Measurements from ENCODE around the gene CD248.

The CD248 gene

DNA sequence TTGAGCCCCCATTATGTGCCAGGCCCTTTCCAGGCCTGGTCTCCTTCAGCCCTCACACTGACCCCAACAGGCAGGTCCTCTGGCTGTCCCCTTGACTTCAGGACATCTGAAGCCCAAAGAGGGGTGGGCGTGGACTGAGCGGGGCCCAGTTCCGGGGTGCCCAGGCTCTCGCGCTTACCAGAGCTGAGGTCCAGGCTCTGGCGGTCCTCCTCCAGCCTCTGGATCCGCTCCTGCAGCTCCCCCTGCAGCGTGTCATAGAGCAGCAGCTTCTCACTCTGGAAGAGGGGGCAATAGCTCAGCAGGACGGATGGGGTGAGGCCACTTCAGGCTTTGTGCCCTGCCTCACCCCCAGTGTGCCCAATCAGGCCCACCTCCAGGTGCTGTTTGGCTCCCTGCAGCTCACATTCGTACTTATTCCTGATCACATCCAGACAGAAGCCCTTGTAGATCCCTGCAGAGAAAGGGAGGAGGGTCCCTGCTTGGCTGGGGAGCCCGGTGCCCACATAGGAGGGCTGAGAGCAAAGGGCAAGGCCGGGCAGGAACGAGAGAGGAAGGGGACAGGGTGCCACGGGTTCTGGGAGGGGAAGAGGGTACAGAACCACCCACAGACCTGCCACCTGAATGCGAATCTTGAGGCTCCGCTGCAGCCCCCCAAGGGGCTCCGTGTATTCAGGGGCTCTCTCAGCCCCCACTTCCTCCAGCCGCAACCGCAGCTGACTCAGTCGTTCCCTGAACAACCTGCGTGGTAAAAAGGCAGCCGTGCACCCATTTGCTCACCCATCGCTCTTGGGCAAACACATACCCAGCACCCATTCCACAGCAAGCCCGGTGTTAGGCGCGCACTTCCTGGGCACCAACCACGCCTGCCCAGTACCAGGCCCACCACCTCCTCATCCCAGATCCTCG lies 24.0 kb upstream of the CD248 start:
- DNase-seq = no peak

DNA sequence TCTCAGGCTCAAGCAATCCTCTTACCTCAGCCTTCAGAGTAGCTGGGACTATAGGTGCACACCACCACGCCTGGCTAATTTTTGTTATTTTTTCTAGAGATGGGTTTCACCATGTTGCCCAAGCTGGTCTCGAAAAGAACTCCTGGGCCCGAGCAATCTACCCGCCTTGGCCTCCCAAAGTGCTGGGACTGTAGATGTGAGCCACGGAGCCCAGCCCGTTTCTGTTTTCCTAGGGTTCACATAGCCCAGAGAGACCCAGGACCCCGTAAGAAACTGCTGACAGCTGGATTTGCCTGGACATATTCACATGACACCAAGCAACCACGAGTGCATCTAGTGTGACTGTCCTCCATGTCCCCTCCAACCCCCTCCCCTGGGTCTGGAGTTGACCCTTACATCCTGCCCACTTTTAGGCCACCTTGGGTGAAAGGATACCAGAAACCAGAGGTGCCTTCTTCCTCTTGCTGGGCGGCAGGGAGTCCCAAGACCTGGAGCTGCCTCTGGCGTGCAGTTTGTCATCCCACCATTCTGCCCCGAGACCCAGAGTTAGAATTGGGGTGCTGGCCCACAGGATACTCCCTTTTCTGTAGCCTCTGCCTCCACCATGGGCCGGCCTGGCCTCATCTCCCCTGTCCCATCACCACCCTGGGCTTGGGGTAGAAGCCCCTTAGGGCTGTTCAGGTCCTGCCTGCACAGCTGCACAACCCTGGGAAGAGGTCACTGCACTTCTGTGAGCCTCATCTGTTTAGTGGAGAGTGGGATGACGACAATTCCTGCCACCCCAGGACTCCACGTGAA lies 23.0 kb upstream of the CD248 start:
- no peak for DNase-seq

DNA sequence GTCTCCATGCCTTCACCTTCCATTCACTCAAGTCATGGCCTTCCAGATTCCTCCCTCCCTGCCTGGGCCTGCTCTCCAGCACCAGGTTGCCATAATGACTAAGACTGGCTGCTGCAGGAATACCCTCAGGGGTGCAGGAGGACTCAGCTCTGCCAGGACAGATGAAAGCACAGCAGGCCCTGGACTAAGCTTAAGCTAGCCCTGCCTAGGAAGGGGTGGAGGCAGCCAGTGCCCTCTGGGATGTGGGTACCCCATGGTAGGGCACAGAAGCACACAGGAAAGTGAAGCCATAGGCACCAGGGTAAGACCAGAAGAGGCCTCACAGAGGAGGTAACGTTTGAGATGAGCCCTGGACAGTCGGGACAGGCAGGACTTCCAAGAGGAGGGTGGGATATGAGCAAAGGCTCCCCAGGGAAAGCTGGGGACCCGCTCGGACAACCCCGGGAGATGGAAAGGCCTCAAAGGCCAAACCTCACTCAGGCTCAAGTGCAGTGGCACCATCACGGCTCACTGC lies 22.4 kb upstream of the CD248 start:
- DNase-seq = no peak

DNA sequence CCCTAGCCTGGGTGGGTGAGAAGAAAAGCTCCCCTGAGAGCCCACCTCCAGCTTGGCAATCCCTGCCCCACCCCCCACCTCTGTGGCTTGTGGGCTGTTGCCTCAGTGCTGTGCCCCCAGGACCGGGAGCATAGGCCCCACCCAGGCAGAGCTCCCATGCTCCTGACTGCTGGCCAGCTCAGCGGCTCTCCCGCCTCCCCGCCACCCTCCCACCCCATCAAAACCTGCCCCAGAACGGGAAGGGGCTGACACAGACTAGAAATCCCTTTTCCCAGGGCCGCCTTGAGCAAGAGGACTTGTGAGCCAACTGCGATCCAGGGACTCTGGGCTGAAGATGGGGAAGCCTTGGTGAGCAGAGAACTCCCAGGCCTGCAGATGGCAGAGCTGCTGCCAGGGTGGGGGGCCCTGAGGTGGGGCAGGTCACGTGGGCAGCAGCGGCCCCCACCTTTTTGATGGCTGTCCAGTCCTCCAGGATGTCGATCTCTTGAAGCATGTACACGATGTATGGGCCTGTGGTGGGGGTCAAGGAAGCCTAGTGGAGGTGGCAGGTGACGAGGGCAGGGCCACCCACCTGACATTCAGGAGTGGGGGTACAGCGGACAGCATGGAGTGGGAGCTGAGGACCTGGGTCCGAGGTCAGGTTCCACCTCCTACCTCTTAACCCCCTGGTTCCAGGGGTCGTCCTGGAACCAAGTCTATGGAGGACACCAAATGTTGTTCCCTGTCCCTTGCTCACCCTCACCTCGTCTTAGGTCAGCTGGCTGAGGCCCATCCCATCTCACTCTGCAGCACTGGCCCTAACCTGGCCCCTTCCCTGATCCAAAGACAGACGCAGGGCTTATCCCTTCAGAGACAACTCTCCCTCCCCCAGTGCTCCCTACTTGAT lies 21.7 kb upstream of the CD248 start:
- DNase-seq = no peak

DNA sequence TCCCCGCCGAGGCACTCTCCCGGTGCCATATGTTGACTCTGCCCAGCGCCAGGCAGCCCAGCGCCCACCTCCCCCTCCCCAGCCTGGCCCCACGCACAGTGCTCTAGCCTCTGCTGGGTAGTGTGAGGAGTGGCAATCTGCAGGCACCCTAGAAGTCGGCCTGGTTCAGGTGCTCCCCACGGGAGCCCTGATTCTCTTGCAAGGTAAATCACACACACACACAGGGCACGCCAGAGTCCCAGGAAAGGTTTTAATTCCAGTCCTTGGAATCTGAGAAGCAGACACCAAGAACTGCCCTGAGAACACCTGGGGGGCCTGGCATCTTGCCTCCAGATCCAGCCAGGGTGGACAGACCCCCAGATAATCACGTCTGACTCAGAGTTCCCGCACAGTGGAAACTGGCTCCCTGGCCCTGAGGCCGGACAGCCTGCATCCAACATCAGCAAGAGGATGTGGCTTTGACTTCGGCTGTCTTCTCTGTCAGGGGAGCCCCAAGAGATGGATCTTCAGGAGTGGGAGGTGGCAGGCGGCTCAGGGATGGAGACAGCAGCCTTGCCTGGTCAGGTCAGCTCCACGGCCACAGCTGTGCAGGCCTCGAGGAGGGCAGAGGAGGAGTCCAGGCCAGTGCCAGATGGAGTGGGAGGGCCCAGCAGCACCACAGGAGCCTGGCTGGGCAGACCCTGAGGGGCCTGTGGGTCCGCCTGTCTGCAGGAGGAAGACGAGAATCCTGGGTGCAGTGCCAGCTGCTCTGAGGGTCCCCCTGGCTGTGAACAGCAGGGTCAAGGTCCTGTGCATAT lies 20.5 kb upstream of the CD248 start:
- no peak for DNase-seq

DNA sequence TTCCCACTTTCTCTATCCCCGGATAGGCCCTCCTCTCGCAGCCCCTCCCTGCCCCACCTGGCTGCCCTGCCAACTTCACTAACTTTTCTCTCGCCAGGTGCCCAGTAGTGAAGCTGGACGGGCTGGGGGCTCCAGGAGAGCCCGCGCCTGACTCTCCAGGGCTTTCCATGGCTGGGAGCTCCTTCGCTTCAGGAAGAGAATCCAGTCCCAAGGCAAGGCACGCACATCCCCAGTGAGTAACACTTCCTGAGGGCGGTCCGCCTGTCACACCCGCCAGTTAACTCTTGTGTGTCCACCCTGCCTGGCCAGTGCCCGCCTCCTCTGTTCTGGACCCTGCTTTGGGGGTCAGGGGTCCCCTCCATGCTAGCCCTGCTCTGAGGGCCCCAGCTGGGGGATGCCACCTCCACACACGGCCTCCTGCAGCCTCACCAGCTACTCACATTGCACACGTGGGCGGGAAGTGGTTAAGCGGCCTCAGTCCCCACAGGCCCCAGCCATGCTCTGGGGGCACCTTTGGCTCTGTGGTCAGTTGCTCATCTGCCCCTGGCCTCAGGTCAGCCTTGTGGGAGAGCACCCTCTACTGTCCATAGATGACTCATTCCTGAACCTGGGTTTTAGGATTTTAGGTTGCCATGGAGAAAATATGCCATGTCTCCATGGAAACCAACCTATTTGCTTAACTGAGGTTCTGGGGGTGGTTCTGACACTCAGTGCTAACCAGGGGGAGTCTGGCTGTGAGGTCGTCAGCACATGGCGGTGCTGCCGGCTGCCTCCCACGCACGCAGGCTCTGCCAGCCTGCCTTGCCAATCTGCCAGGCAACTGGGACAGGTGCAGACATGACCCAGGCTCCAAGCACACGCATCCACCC lies 19.6 kb upstream of the CD248 start, which contains the start of gene RIN1:
TSS of gene RIN1 (minus strand) at position 201 of the 869 bp plus-strand sequence. CDS start at position 169, 32 bp downstream.
- peak; percentile 59 for DNase-seq

DNA sequence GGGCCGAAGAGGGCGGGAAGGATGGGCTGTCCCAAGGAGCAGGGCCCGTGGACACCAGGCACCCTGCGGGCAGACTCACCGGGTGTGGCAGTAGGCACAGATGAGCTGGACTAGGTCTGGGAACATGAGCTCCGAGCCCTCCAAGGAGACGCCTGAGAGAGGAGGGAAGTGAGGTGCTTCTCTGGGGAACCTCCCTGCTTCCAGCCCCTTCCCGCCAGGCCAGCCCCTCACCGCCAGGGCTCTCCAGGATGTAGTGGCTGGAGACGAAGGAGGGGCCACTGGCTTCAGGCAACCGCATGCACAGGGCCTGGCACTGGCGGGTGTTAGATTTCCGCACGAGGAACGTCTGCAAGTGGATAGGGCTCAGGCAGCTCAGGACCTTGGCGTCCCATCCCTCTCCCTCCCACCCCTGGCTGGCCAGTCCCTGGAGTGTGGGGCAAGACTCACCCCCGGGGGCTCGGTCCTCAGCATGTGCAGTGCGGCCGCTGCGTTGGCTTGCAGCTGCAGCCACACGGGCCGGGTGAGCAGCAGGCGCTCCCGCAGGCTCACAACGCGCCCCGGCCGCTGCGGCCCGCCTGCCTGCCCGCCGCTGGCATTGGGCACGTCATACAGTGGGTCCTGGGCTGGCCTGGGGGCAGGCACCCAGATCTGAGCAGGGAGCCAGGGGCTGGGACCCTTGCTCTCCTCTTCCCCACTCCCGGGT lies 18.8 kb upstream of the CD248 start:
- DNase-seq = no peak

DNA sequence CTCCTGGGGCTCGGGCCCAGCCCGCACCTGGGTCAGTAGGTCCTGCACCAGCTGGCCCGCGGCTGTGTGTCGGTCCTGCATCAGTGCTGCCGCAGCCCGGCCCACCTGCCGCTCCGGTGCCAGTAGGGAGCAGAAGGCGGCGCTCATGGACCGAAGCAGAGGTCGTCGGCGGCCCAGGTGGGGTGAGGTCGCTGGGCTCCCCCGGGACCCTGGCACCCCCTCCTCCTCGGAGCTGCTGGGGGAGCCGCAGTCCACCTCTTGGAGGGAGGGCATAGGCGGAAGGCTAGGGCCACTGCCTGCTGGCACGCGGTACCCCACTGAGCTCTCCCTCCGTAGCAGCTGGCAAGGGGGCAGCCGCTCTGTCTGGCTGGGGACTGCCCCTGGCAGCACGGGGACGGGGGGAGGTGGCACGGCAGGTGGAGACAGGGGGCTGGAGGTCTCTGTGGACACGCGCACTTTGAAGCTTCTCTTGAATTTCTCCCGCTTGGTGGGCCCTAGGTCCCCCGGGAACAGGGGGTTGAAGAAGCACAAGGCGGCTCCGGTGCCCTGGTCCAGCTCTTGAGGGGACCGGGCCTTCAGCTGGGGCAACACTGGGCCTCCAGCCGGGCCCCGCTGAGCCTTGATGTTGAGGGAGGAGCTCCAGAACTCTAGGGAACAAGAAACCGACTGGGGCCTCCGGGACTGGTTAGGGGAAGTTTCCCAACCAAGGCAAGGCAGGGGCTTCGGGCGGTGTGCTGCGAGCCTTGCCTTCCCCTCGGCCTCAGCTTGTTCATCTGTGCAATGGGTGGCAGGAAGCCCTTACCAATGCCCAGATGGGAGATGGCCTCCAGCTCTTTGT lies 18.0 kb upstream of the CD248 start:
- DNase-seq = no peak

DNA sequence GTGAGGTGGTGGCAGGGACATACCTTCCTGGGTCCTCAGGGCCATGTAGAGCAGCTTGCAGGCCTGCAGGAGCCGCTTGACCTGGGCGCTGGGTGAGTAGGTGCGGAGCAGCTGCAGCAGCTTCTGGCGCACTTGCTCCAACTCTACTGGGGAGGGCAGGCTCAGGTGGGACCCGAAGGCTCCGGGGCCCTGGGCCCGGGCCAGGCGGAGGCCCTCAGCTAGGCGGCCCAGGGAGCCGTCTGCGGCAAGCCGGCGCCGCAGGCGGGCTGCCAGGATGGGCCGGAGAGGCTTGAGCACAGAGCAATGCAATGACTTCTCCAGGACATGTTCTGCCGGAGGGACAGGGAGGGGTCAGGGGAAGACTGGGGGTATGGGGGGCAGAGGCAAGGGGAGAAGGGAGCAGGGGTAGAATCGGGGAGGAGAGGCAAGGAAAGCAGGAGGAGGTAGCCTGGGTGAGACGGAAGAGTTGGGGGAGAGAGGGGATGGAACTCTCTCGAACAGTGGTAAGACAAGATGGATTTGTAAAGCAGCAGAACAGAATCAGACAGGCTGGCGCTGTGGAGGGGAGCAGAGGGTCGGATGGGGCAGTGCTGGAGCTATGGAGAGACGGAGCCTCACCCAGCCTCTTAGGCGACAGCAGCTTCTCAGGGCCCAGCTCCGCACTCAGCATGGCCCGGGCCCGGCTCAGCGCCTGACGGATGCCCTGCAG lies 17.2 kb upstream of the CD248 start:
- no peak for DNase-seq

DNA sequence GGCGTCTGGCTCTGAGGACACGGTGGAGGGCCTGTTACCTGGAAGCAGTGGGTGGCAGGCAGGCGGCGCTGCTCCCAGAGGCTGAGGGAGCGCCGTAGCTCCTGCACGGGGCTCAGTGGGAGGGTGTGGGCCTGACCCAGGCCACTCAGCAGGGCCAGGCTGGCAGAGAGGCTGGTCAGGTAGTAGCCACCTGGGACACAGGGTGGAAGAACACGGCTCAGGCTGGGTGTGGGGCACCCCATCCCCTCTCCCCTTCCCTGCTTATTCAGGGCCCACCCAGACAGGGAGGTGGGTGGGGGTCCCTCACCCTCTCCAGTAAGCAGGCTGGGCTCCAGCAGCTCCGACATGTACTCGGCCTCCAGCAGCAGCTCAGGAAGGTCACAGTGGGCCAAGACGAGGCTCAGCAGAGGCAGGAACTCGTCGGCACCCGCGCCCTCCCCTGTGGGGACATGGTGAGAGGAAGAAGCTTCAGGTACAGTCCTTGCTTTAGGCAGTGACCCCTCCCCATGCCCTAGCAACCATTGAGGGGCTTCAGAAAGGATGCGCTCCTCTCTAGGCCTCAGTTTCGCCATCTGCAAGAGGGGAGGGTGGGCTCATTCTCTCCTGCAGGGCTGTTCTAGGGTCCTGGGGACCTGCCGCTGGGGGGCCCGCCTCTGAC lies 16.5 kb upstream of the CD248 start:
- DNase-seq = no peak

DNA sequence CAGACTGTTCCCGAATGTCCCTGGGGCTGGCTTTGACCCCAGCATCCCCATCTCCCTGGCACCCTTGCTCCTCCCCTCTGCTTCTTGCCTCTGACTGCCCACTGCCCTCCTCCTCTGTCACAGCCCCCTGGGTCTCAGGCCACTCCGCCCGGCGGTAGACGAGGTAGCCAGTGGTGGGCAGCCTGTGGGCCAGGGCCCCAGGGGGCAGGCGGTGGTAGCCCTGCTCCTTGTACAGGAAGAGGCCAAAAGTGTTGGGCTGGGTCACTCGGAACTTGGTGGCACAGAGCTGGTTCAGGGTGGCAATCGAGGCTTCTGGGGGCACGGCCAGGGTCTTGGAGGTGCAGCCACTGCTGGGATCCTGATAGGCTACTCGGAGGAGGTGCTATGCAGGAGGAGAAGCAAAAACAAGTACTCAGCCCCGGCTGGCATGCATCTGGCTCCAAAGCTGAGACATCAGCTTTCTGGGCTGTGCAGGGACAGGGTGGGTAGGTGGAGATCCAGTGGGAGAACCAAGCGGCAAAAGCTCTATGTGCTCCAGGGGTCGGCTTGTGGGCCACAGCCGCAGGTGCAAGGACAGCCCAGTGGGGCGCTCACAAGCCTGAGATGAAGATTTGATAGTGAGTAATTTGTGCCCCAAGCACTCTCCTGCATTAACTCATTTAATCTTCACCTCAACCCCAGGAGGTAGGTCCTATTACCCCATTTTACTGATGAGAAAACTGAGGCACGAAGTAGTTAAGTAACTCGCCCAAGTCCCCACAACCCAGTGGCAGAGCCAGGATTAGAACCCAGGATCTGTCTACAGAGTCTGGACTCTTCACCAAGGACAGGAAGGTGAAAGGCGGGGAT lies 15.8 kb upstream of the CD248 start:
- no peak for DNase-seq

DNA sequence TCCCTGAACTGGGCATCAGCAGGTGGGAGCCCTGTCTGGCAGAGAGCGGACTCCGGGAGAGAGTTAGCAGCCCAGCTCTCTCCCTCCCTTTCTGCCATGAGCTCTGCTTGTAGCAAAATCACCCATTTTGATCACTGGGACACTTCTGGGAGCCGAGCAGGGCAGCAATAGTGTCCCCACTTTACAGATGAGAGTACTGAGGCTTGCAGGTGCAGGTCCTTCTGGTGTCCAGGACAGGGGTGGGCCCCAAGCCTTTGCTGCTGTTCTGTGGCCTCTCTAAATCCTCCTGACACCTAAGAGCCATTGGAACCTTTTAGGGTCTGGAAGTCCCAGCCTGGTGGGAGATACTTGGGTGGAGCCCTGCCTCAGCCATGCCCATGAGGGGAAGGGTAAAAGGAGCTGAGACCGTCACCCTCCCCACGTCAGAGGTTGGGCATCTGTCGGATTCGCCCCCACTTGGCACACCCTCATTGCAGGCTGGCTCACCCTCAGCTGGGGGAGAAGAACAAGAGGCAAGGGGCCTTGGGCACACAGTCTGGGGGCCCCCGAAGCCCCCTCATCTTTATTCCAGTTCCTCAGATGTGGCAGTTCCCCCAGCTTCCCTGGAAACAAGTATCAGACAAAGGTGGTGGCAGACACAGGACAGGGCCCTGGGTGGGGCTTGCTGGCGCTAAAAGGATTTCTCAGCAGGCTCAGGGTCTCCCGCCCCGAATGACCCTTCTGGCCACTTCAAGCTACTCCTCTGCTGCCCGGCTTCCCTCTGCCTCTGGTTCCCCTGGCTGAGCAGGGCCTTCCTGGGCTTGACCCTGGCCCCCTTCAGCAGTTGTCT lies 14.9 kb upstream of the CD248 start:
- no peak for DNase-seq

DNA sequence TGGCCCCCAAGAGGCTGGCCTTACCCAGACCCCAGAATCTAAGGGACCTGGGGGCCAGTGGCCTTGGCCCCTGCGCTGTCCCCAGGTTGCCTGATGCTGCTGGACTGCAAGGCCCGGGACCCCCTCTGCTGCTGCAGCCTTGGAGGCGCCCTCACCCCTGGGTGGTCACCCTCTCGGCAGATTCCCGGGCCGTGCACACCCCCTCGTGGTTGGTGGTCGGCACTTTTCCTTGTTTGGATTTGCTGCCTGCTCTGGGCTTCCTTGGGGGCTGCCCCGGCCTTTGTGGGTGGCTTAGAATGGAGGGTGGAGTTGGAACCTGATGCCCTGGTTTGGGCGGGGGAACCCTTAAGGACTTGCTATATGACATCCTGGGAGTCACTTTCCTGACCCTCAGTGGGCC lies 14.1 kb upstream of the CD248 start:
- no peak for DNase-seq

DNA sequence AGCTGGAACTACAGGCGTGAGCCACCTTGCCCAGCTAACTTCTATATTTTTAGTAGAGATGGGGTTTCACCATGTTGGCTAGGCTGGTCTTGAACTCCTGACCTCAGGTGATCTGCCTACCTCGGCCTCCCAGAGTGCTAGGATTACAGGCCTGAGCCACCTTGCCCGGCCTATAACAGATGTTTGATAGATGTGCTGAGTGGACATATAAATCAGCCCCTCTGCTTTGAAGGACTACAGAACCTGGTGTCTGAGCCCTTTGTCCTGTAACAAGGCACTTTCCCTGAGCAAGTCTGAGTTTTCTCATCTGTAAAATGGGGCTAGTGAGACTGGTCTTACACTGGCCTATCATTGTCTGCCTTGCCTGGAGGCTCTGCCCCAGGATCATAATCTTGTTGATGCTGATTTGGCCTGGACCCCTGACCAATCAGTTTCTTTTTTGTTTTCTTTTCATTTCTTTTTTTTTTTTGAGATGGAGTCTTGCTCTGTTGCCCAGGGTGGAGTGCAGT lies 12.4 kb upstream of the CD248 start:
- no peak for DNase-seq

DNA sequence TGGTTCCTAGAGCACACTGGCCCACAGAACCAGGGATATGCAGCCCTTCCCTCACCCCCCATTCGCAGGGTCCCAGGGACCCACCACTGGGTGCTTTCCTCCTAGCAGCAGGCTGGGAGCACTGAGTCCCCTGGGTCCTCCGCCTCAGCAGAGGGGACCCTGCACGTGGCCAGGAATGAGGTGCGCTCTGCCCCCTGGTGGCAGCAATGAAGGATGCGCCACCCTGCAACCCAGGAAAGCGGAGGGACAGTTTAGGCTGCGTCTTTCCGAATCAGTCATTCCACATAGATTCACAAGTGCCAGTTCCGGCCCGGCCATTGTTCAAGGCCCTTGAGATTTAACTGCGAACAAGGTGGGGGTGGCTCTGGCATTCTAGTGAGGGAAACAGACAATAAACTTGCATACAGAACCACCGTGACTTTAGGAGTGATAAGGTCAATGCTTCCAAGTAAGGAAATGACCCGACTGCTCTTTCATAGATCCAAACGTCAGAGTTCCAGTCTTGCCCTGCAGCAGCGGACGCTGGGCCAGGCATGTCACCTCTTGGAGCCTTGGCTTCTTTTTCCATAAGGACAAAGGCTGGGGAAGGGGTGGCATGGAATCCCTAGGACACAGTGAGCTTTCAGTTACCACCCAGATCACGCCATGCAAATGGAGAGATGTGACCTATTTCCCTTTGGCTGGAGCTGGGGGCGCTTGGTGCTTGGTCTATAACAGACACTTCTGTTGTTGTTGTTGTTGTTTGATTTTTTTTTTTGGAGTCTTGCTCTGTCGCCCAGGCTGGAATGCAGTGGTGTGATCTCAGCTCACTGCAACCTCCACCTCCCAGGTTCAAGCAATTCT lies 11.7 kb upstream of the CD248 start:
- DNase-seq = peak; percentile 83
